ENCODE results near the gene YAP1.

The YAP1 gene

GRCh38 chr11:102115557-102115956 lies 5.3 kb downstream of the YAP1 start:
- DNase-seq (ENCODE audit: extremely low read depth, low read depth) = no peak
- H3K4me3 ChIP-seq (replicated peaks; ENCODE audit: low read depth, low read length) = no peak overlapping the region
- TF ChIP-seq CTCF (IDR thresholded peaks at IDR 0.05; ENCODE audit: low read depth, low read length, missing control alignments) = no peak

GRCh38 chr11:102116453-102117205 lies 6.4 kb downstream of the YAP1 start:
- TF ChIP-seq CTCF (IDR thresholded peaks at IDR 0.05; ENCODE audit: low read depth, low read length, missing control alignments) = no peak
- DNase-seq (ENCODE audit: extremely low read depth, low read depth) = no peak
- H3K4me3 ChIP-seq (replicated peaks; ENCODE audit: low read depth, low read length) = no peak overlapping the region

GRCh38 chr11:102117472-102118113 lies 7.3 kb downstream of the YAP1 start:
- no peak for TF ChIP-seq CTCF (IDR thresholded peaks at IDR 0.05; ENCODE audit: low read depth, low read length, missing control alignments)
- no peak for DNase-seq (ENCODE audit: extremely low read depth, low read depth)
- no peak overlapping the region for H3K4me3 ChIP-seq (replicated peaks; ENCODE audit: low read depth, low read length)

- TF ChIP-seq CTCF (IDR thresholded peaks at IDR 0.05; ENCODE audit: low read depth, low read length, missing control alignments) = no peak
- no peak overlapping the region for H3K4me3 ChIP-seq (replicated peaks; ENCODE audit: low read depth, low read length)
Observed at GRCh38 chr11:102118937-102119336, 8.7 kb downstream of the YAP1 start.

GRCh38 chr11:102119997-102120396 lies 9.8 kb downstream of the YAP1 start:
- no peak overlapping the region for H3K4me3 ChIP-seq (replicated peaks; ENCODE audit: low read depth, low read length)
- no peak for DNase-seq (ENCODE audit: extremely low read depth, low read depth)
- TF ChIP-seq CTCF (IDR thresholded peaks at IDR 0.05; ENCODE audit: low read depth, low read length, missing control alignments) = no peak

More at GRCh38 chr11:102118937-102119336, 8.7 kb downstream of the YAP1 start:
- no peak for DNase-seq (ENCODE audit: extremely low read depth, low read depth)

GRCh38 chr11:102120437-102120973 lies 10.3 kb downstream of the YAP1 start:
- DNase-seq (ENCODE audit: extremely low read depth, low read depth) = no peak
- no peak for TF ChIP-seq CTCF (IDR thresholded peaks at IDR 0.05; ENCODE audit: low read depth, low read length, missing control alignments)
- no peak overlapping the region for H3K4me3 ChIP-seq (replicated peaks; ENCODE audit: low read depth, low read length)

Measured in HFF-Myc (cell line).